Loucy (cell line): ENCODE measurements around the gene LAPTM4A.

Source experiments
- H2AFZ ChIP-seq: fragments of 200-600 bp; sonication (generic); 2 replicates; pipeline ENCODE4 v1.6.0; 2016; ENCODE audit warnings: antibody characterized with exemption, mild to moderate bottlenecking, low read length, moderate library complexity
- H3F3A ChIP-seq: fragments of 200-600 bp; 2 replicates; pipeline ENCODE4 v1.6.0; 2016; ENCODE audit warnings: antibody characterized with exemption, low read depth, mild to moderate bottlenecking
- H3K27me3 ChIP-seq: fragments of 200-600 bp; sonication (generic); 2 replicates; pipeline ENCODE4 v1.6.1; 2014; ENCODE audit warnings: low read length, mild to moderate bottlenecking; ENCODE audit not compliant: insufficient read depth, poor library complexity, severe bottlenecking
- H3K36me3 ChIP-seq: fragments of 200-600 bp; sonication (generic); 2 replicates; pipeline ENCODE4 v1.6.1; 2016; ENCODE audit warnings: low read length; ENCODE audit not compliant: insufficient read depth
- H3K4me1 ChIP-seq: fragments of 200-600 bp; sonication (generic); 2 replicates; pipeline ENCODE4 v1.5.1; 2014; ENCODE audit warnings: low read length, mild to moderate bottlenecking; ENCODE audit not compliant: insufficient read depth, poor library complexity, severe bottlenecking
- H3K4me2 ChIP-seq: fragments of 200-600 bp; sonication (generic); 2 replicates; pipeline ENCODE4 v1.6.0; 2014; ENCODE audit warnings: antibody characterized with exemption, low read length, low read depth, mild to moderate bottlenecking; ENCODE audit not compliant: poor library complexity, severe bottlenecking
- H3K4me3 ChIP-seq: fragments of 200-600 bp; sonication (generic); 2 replicates; pipeline ENCODE4 v1.5.1; 2014; ENCODE audit warnings: low read length, mild to moderate bottlenecking, mixed read lengths; ENCODE audit not compliant: poor library complexity, severe bottlenecking
- H3K79me2 ChIP-seq: fragments of 200-600 bp; sonication (generic); 2 replicates; pipeline ENCODE4 v1.6.1; 2014; ENCODE audit warnings: low read length; ENCODE audit not compliant: insufficient read depth
- H3K9ac ChIP-seq: fragments of 200-600 bp; sonication (generic); 2 replicates; pipeline ENCODE4 v1.6.0; 2014; ENCODE audit warnings: mild to moderate bottlenecking, low read depth, low read length, moderate library complexity; ENCODE audit not compliant: poor library complexity, severe bottlenecking
- H3K9me2 ChIP-seq: fragments of 200-600 bp; sonication (generic); replicated peaks from 2 replicates; pipeline ENCODE4 v1.6.1; 2016; ENCODE audit warnings: low read depth, low read length, mixed read lengths
- H3K9me3 ChIP-seq: fragments of 200-600 bp; sonication (generic); 2 replicates; pipeline ENCODE4 v1.6.1; 2014; ENCODE audit warnings: mild to moderate bottlenecking, antibody characterized with exemption, low read length, low read depth; ENCODE audit not compliant: insufficient read depth
- H4K20me1 ChIP-seq: fragments of 200-600 bp; sonication (generic); 2 replicates; pipeline ENCODE4 v1.6.0; 2014; ENCODE audit warnings: antibody characterized with exemption, low read length, mild to moderate bottlenecking; ENCODE audit not compliant: insufficient read depth, poor library complexity, severe bottlenecking
- EZH2phosphoT487 ChIP-seq: fragments of 200-600 bp; IDR thresholded peaks from 2 replicates; pipeline ENCODE4 v1.6.1; 2018; ENCODE audit warnings: antibody characterized with exemption, mild to moderate bottlenecking, moderate library complexity, borderline replicate concordance
- TF ChIP-seq, protein P1 (sequence below): fragments of 200-600 bp; sonication (generic); conservative IDR thresholded peaks from 2 replicates; pipeline ENCODE4 v1.5.1; 2014; ENCODE audit warnings: mild to moderate bottlenecking, antibody characterized with exemption, low read length

LAPTM4A gene

DNA sequence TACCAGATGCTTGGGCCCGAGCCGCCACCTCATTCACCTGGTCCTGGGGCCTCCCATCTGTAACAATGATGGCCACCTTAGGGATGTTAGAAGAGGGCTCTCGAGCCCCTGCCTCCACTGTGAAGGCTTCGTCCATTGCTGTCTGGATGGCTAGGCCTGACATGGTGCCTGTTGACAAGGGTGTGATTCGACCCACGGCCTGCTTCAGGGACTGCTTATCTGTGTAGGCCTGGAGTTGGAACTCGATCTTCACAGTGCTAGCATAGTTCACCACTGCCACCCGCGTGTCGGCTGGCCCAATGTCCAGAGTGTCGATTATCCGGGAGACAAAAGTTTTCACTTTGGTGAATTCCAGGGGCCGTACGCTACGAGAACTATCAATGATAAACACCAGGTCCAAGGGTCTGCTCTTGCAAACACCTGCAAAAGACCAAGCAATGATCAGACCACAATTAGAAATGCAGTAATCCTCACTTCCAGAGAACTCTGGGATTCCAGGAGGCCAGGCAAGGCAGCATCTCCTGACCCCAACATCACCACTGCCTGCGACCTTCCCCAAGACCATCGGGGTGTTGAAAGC lies 45.4 kb downstream of the LAPTM4A start:
- no peak overlapping the region for H3K4me2 ChIP-seq
- no peaks in the 10 kb centered on the region for H3K36me3 ChIP-seq
- H3K9ac ChIP-seq: no peak overlapping the region
- no peaks in the 10 kb centered on the region for H3K27me3 ChIP-seq
- H3K9me3 ChIP-seq: no peaks in the 10 kb centered on the region
- H3K4me3 ChIP-seq: no peak overlapping the region
- no peaks in the 10 kb centered on the region for H3K9me2 ChIP-seq
- H3K79me2 ChIP-seq: no peaks in the 10 kb centered on the region
- no peaks in the 10 kb centered on the region for H3K4me1 ChIP-seq
- H4K20me1 ChIP-seq: no peaks in the 10 kb centered on the region
- H2AFZ ChIP-seq: no peak overlapping the region
- no peaks in the 10 kb centered on the region for H3F3A ChIP-seq
- TF ChIP-seq, protein P1, sequence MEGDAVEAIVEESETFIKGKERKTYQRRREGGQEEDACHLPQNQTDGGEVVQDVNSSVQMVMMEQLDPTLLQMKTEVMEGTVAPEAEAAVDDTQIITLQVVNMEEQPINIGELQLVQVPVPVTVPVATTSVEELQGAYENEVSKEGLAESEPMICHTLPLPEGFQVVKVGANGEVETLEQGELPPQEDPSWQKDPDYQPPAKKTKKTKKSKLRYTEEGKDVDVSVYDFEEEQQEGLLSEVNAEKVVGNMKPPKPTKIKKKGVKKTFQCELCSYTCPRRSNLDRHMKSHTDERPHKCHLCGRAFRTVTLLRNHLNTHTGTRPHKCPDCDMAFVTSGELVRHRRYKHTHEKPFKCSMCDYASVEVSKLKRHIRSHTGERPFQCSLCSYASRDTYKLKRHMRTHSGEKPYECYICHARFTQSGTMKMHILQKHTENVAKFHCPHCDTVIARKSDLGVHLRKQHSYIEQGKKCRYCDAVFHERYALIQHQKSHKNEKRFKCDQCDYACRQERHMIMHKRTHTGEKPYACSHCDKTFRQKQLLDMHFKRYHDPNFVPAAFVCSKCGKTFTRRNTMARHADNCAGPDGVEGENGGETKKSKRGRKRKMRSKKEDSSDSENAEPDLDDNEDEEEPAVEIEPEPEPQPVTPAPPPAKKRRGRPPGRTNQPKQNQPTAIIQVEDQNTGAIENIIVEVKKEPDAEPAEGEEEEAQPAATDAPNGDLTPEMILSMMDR: no peak

DNA sequence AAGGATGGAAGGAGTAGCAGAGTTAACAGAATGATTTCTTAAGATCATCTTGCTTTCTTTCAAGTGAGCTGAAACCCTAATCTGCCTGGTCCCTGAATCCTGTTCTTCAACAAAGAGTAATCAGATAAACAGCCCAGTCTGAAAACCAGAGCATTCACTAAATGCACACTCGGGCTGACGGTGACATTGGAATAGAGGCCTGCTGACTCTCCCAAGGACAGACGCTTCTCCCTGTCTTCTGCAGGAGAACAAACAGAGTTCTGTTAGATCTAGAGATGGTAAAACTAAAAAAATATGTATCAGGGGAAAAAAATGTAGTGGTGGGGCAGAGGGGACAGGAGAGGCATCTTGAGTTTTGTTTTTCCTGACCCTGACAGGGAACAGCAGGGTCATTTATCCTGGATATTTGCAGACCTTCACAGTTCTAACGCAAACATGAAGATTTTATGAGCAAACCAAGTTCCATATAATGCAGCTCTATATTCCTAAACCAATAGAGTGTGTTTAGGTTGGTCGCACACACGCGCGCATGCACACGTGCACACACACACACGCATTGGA lies 46.3 kb downstream of the LAPTM4A start:
- no peaks in the 10 kb centered on the region for H3K27me3 ChIP-seq
- no peaks in the 10 kb centered on the region for H3K9me3 ChIP-seq
- H4K20me1 ChIP-seq: no peaks in the 10 kb centered on the region
- H3K4me2 ChIP-seq: no peak overlapping the region
- TF ChIP-seq, protein P1: no peak
- no peak for TF ChIP-seq EZH2phosphoT487
- no peaks in the 10 kb centered on the region for H3F3A ChIP-seq
- H3K9me2 ChIP-seq: no peaks in the 10 kb centered on the region
- H3K36me3 ChIP-seq: no peaks in the 10 kb centered on the region
- no peaks in the 10 kb centered on the region for H3K79me2 ChIP-seq
- H3K4me1 ChIP-seq: no peaks in the 10 kb centered on the region
- no peak overlapping the region for H3K9ac ChIP-seq
- H2AFZ ChIP-seq: no peak overlapping the region
- H3K4me3 ChIP-seq: no peak overlapping the region

DNA sequence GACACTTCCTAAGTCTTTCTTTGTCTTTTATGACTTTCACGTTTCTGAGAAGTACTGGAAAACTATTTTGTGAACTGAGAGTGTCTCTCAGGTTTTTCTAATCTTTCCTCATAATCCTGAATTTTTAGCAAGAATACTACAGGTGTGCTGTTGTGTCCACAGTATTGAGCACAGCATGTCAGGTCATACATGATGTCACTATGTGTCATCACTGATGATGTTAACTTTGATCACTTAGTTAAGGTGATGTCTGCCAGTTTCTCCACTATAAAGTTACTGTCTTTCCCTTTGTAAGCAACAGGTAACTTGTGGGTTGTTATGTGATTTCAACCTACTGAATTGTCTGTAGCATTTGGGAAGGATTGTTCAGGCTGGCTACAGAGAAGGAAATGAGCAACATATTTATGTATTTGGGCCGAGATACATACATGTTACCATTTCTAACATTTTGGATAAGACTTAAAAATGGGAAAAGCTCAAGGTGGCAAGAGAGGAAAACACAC lies 50.0 kb downstream of the LAPTM4A start:
- no peaks in the 10 kb centered on the region for H3K36me3 ChIP-seq
- H3K9ac ChIP-seq: no peak overlapping the region
- H3F3A ChIP-seq: no peaks in the 10 kb centered on the region
- TF ChIP-seq EZH2phosphoT487: no peak
- TF ChIP-seq, protein P1: no peak
- no peak overlapping the region for H3K4me2 ChIP-seq
- H3K4me3 ChIP-seq: no peak overlapping the region
- H4K20me1 ChIP-seq: no peaks in the 10 kb centered on the region
- no peaks in the 10 kb centered on the region for H3K79me2 ChIP-seq
- H3K4me1 ChIP-seq: no peaks in the 10 kb centered on the region
- no peaks in the 10 kb centered on the region for H3K27me3 ChIP-seq
- no peak overlapping the region for H2AFZ ChIP-seq
- no peaks in the 10 kb centered on the region for H3K9me3 ChIP-seq
- no peaks in the 10 kb centered on the region for H3K9me2 ChIP-seq
